Stomach (tissue), 4 donors: ENCODE results near the gene CECR2.

ENCODE experiments used
- POLR2A ChIP-seq, 4 donors: fragments of 450-650 bp; IDR thresholded peaks; one replicate each; pipeline ENCODE4 v1.6.1; 2016; ENCODE audit warnings: antibody characterized with exemption in 4 of 4, control low read depth in 2 of 4, mild to moderate bottlenecking in 1 of 4, moderate library complexity in 1 of 4
- POLR2AphosphoS5 ChIP-seq, 3 donors: sonication (generic); formaldehyde crosslinking; IDR thresholded peaks; one replicate each; pipeline ENCODE4 v1.6.1; 2016; ENCODE audit warnings: antibody characterized with exemption in 3 of 3
- TF ChIP-seq, protein P1 (sequence below), 7 experiments: fragments of 450-650 bp in 4 of 7; fragments of 200-600 bp in 3 of 7; sonication (generic) in 3 of 7; IDR thresholded peaks; one replicate each; pipeline ENCODE4 v1.5.1; 2016 to 2019; ENCODE audit warnings: antibody characterized with exemption in 7 of 7, control low read depth in 2 of 7, mild to moderate bottlenecking in 1 of 7

DNA sequence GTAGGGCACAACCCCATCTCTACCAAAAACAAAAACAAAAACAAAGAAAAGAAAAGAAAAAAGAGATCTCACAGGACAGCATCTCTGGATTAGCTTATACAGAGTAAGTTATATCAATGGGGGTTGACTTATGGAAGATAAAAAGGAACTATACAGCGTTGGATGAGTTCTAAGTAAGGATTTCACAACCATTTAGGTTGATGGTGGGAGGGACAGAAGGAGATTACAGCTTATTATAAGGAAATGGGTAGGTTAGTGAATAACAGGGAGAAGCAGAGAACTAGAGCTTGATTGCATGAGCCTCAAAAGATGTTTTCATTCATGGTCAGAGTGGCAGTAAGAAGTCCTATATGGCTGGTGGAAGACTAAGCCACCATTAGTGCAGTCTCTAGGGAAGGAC lies 60.3 kb downstream of the CECR2 start:
- TF ChIP-seq POLR2A (IDR thresholded peaks at IDR 0.05) (no peak), POLR2AphosphoS5 (IDR thresholded peaks at IDR 0.05) (no peak)
- TF ChIP-seq, protein P1, sequence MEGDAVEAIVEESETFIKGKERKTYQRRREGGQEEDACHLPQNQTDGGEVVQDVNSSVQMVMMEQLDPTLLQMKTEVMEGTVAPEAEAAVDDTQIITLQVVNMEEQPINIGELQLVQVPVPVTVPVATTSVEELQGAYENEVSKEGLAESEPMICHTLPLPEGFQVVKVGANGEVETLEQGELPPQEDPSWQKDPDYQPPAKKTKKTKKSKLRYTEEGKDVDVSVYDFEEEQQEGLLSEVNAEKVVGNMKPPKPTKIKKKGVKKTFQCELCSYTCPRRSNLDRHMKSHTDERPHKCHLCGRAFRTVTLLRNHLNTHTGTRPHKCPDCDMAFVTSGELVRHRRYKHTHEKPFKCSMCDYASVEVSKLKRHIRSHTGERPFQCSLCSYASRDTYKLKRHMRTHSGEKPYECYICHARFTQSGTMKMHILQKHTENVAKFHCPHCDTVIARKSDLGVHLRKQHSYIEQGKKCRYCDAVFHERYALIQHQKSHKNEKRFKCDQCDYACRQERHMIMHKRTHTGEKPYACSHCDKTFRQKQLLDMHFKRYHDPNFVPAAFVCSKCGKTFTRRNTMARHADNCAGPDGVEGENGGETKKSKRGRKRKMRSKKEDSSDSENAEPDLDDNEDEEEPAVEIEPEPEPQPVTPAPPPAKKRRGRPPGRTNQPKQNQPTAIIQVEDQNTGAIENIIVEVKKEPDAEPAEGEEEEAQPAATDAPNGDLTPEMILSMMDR (IDR thresholded peaks at IDR 0.05), result no peak
